Right atrium auricular region (tissue), 2 donors: ENCODE measurements around the gene PIM3. TPM values are rescaled to one million over a fixed set of nuclear protein-coding genes. Genes with fewer than 3 reads are reported as not detected.
A peak's percentile ranks its signal among the peaks of the same experiment; 100 is the strongest.
"Not testable (repeated sequence)": the region's sequence is repeated elsewhere in the genome, so short reads cannot be mapped to it uniquely, and the experiment has no call there.

Experiments
- DNase-seq: peaks from one replicate; pipeline ENCODE4 v3.0.0-alpha.2; 2019; ENCODE audit warnings: low spot score
- H3K27ac ChIP-seq, 2 donors: fragments of 200-600 bp; sonication (generic); 1 replicate in 1 of 2; 2 replicates in 1 of 2; pipeline ENCODE4 v1.5.1; 2016 to 2019
- H3K27me3 ChIP-seq, 2 donors: fragments of 200-600 bp; sonication (generic); one replicate each; pipeline versions ENCODE4 v1.5.1 to v1.6.0; 2017 to 2019
- H3K36me3 ChIP-seq: fragments of 200-600 bp; sonication (generic); one replicate; pipeline ENCODE4 v1.5.1; 2016
- H3K4me1 ChIP-seq, 2 donors: fragments of 200-600 bp; sonication (generic); one replicate each; pipeline versions ENCODE4 v1.5.1 to v1.6.0; 2017 to 2019
- H3K4me3 ChIP-seq, 2 donors: fragments of 200-600 bp; sonication (generic); 1 replicate in 1 of 2; 2 replicates in 1 of 2; pipeline ENCODE4 v1.5.1; 2017 to 2019; ENCODE audit warnings: mild to moderate bottlenecking in 1 of 2, moderate library complexity in 1 of 2
- H3K9me3 ChIP-seq, 2 donors: fragments of 200-600 bp; sonication (generic); one replicate each; pipeline ENCODE4 v1.5.1; 2019
- CTCF ChIP-seq, 2 donors: fragments of 200-600 bp; sonication (generic); IDR thresholded peaks; one replicate each; pipeline ENCODE4 v1.5.1; 2019; ENCODE audit warnings: antibody characterized with exemption in 2 of 2
- total RNA-seq, 2 donors: library from RNA; depleted of rRNA; stranded (reverse); fragments of >200 nt; gene quantifications; one replicate each; pipeline ENCODE4 v1.1.0, GENCODE V29; 2016

The PIM3 gene
- total RNA-seq, 2 donors from 2014 or later: 64.5 to 66.9 TPM

DNA sequence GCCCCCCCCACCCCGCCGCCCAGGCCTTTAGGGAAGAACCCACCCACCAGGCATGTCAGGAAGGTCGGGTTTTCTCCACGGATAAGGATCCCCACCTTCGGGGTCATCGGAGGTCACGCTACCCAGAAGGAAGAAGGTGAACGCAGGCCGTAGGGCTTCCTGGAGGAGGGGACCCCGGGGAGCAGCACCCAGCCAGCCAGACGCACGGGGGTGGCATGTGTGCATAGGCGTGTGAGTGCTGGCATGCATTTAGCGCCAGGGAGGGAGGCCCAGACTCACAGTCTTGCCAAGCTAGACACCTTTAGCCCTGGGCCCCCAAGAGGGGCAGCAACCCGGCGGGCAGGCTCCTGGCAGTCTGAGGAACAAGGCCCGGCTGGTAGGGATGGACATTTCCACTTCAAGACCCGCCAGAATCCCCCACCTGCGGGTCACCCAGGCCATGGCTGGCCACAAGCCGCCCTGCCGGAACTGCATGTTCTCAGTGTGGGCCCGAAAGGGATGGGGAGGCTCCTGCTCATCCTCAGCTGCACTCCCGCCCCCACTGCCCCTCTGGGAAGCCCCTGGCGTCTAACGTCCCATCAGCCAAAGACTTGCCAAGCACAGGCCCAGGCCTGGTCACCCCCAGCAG lies 16.7 kb upstream of the PIM3 start:
- Histone ChIP-seq H3K27ac (peak overlapping the region; percentile 17 to 39), H3K9me3 (no peaks in the 10 kb centered on the region), H3K36me3 (no peaks in the 10 kb centered on the region), H3K4me3 (no peak overlapping the region), H3K27me3 (no peaks in the 10 kb centered on the region), H3K4me1 (peaks cover 0 to 15% of the 10 kb centered on the region in 2 donors)
- no peak for TF ChIP-seq CTCF (IDR thresholded peaks at IDR 0.05)
- no peak for DNase-seq

DNA sequence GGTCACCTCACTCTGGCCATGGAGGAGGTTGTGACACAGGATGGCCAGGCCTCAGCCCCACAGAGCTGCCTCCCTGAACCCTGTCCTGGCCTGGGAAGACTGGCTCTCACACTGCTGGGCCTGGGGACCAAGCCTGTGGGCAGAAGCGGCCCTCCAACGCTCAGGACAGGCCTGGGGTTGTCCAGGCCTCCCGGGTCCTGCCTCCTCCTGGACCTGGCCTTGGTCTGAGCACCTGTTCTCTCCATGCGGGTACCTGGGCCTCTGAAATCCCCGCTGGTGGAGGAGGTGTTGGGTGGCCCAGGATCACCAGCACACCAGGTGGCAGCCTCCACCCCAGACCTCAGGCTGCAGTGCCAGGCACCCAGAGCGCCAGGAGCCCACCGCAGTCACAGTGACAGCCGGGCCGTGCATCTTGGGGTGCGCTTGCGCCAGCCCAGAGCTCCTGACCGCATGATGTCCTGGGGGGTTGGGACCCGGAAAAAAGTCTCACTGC lies 16.1 kb upstream of the PIM3 start:
- peak overlapping the region; percentile 17 to 39 for H3K27ac ChIP-seq
- peaks cover 0 to 11% of the 10 kb centered on the region in 2 donors for H3K4me1 ChIP-seq

GRCh38 chr22:49945042-49945794 lies 15.4 kb upstream of the PIM3 start:
- not testable (repeated sequence) for H3K9me3 ChIP-seq, H3K27ac ChIP-seq, H3K27me3 ChIP-seq, H3K36me3 ChIP-seq, DNase-seq, H3K4me3 ChIP-seq
- H3K4me1 ChIP-seq: peaks cover 0 to 11% of the 10 kb centered on the region in 2 donors

More for the DNA sequence above, 16.1 kb upstream of the PIM3 start:
- no peak for TF ChIP-seq CTCF (IDR thresholded peaks at IDR 0.05)
- DNase-seq: no peak
- H3K36me3 ChIP-seq: no peaks in the 10 kb centered on the region
- no peaks in the 10 kb centered on the region for H3K27me3 ChIP-seq
- no peaks in the 10 kb centered on the region for H3K9me3 ChIP-seq
- H3K4me3 ChIP-seq: no peak overlapping the region

DNA sequence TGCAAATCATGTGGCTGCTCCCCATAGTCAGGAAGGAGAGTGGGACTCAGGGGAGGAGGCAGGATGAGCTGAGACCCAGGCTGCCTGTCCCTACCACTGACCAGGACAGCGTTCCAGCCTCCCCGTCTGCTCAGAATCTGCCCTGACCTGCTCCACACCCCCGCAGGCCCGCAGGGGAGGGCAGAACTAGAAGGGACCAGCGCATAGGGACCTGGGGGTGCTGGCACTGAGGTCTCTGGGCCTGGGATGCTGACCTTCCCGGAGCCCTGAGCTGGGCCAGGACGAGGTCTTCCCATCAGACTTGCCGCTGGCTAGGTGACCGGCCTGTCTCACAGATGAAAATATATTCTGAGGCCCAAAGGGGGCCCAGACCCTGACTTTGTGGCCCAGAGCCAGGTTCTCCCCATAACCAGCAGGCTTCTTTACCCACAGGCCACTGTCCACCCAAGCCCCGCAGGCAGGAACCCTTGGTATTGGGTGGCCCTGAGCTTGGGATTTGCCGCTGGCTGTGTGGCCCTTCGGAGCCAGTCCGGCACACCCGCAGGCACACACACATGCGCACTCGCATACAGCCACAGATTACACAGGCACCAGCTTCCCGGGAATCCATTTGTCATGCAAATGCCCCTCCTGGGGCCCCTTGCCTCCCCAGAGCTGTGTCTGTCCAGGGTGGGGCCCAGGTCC lies 13.8 kb upstream of the PIM3 start:
- no peak overlapping the region for H3K4me3 ChIP-seq
- no peak for DNase-seq
- TF ChIP-seq CTCF (IDR thresholded peaks at IDR 0.05): no peak
- no peak overlapping the region for H3K27ac ChIP-seq
- H3K36me3 ChIP-seq: no peaks in the 10 kb centered on the region
- no peaks in the 10 kb centered on the region for H3K27me3 ChIP-seq
- H3K4me1 ChIP-seq: peaks cover 0 to 15% of the 10 kb centered on the region in 2 donors
- H3K9me3 ChIP-seq: no peaks in the 10 kb centered on the region

DNA sequence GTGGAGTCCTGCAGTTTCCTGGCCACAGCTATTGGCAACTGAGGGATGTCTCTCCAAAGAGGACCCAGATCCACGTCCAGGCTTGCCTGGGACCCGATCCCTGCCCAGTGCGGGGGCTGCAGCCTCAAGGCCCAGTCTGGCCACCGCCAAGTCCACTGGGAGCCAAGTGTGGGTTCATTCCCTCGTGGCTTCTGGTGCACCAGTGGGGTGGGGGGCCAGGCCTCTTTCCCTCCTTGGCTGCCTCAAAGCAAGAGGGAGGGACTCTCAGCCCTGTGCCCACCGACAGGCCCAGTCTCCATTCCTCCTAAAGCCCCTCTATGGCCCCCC lies 13.3 kb upstream of the PIM3 start:
- no peak for TF ChIP-seq CTCF (IDR thresholded peaks at IDR 0.05)
- DNase-seq: no peak
- Histone ChIP-seq H3K4me3 (no peak overlapping the region), H3K27ac (no peak overlapping the region), H3K36me3 (no peaks in the 10 kb centered on the region), H3K4me1 (peaks cover 0 to 20% of the 10 kb centered on the region in 2 donors), H3K27me3 (no peaks in the 10 kb centered on the region), H3K9me3 (no peaks in the 10 kb centered on the region)
